IPS-NIHi7 (cell line): ENCODE results near the gene CERS6.

Source experiments
- DNase-seq: peaks from one replicate; pipeline ENCODE4 v3.0.0; 2012; ENCODE audit warnings: mixed read lengths; ENCODE audit errors: extremely low spot score

The CERS6 gene

GRCh38 chr2:168600949-168601348 lies 144.9 kb downstream of the CERS6 start:
- DNase-seq = no peak

- DNase-seq = no peak
Measured at GRCh38 chr2:168601741-168602140, 145.7 kb downstream of the CERS6 start.

DNA sequence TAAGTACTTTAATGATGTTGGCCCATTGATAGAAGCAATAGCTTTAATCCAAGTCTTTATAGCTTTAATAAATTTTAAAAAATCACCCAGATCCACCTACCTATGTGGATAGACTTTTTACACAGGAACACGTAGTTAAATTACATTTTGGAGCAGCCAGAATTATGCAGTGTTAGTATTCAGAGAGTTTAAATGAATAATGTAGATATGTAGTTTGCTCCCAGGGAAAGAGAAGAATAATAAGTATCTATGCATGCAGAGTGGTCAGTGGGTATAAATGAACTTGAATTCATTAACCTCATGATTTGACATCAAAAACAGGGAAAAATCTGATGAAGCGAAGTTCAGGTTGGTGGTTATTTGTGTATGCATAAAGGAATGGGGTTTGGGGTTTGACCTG lies 146.3 kb downstream of the CERS6 start:
- no peak for DNase-seq

- no peak for DNase-seq
Measured at GRCh38 chr2:168602846-168603401, 146.9 kb downstream of the CERS6 start.

DNA sequence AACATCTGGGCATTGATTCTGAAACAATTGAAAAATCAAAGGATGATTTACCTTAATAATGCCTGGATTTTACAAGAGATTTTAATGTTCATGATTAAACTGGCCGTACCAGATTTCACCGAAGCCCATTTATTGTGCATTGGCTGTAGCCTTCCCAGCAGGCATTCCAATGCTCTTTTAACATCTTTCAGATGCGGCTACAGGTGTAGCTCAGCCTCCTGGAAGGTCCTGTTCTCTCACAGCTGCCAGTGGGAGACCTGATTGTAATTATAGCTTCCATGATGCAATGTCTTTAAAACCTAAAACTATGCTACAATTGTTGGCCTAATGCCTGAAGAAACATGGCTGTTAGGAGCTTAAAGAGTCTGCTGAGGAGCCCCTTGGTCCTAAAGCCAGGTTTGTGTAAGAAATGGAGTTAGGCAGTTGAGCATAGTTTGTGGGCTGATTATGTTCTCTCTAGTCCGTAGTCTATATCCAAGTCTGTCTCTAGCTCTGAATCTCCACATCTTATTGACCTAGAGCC lies 147.4 kb downstream of the CERS6 start:
- no peak for DNase-seq

DNA sequence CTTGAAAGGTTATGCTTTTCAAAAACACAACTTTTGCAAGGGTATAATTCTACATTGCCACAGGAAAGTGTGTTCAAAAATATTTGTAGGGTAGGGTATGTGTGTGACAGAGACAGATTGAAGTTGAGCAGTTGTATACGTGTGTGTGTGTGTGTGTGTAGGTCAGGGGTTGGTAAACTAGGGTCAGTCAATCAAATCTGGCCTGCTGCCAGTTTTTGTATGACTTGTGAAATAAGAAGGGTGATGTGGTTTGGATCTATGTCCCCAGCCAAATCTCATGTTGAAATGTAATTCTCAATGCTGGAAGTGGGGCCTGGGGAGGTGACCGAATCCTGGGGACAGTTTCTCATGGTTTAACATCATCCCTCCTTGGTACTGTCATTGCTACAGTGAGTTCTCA lies 148.2 kb downstream of the CERS6 start:
- DNase-seq = no peak

- DNase-seq = no peak
Measured at GRCh38 chr2:168607992-168608391, 151.9 kb downstream of the CERS6 start.

- no peak for DNase-seq
Measured at GRCh38 chr2:168608796-168609195, 152.7 kb downstream of the CERS6 start.

DNA sequence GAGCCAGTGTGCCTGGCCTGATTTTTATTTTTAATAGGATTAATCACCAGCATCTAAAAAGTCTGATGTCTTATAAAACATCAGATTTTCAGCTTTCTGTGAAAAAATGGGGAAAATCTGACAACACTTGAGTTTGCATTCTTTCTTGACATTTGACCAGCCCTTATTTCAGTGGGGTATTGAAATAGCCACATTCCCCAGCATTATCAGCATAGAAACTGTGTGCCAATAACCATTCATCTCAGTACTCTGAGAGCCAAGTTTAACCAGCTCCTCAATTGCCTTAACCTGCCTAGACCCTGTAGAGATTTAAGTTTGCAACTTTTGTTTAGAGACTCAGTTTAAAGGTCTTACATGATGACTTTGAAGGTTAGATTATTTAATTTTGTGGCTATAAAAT lies 155.0 kb downstream of the CERS6 start:
- no peak for DNase-seq

GRCh38 chr2:168611896-168612650 lies 156.0 kb downstream of the CERS6 start:
- DNase-seq = no peak

- no peak for DNase-seq
Measured at GRCh38 chr2:168612719-168613118, 156.6 kb downstream of the CERS6 start.

GRCh38 chr2:168613551-168613950 lies 157.5 kb downstream of the CERS6 start:
- no peak for DNase-seq

DNA sequence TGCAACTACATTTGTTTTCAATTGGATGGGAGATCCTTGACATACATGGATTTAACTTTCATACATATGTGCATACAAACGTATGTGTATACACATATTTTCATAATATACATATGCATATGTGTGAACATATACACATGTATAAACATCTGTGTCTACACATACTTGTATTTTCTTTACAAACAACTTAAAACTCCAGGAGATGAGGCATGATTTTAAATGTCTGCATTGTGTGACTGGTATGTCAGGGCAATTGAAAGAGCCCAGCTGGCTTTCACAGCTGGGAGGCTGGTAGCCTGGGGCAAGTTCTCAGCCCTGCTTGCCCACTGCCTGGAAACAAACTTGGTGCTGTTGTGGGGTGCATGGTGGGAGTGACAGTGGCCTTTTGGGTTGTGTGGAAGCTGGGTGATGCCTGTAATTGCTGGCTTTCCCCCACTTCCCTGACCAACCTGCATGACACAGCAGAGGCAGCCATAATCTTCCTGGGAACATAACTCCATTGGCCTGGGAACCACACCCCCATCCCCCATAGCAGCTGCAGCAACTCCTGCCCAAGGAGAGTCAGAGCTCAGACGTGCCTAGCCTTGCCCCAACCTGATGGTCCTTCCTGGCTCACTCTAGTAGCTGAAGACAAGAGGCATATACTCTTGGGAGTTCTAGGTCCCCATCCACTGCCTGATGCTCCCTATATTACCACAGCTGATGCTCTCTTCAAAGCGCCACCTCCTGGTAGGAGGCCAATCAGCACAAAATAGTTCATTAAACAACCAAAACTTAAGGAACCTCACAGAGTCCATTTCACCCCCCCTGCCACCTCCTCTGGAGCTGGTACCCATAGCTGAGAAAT lies 158.3 kb downstream of the CERS6 start:
- DNase-seq = no peak

DNA sequence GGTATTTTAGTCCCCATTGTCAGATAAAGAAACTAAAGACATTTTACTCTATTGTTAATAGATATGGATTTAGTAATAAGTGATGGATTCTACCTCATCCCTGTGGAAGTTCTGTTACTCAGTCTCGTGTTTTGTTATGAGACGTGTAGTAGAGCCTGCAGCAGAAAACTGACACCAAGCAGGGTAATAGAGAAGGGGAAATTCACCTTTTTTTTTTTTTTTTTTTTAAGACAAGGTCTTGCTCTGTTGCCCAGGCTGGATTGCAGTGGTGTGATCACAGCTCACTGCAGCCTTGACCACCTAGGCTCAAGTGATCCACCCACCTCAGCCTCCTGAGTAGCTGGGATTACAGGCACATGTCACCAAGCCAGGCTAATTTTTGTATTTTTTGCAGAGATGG lies 164.5 kb downstream of the CERS6 start:
- no peak for DNase-seq

- no peak for DNase-seq
Measured at GRCh38 chr2:168622559-168622958, 166.5 kb downstream of the CERS6 start.

DNA sequence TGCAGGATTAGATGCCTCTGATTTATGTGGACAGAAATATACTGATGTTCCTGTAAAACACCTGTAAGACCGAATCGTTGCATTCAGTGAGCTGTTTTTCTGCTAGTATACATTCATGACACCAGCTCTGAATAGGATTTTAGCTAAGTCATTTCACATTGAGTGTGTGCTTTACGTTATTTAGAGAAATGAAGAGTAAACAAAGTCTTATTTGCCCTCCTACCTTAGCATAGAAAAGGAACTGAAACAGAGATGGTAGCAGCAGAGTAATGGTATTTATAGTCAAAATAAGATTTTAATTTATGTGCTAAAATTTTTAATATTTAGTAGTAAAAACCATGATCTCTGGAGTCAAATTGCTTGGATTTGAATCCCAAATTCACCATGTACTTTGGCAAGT lies 168.0 kb downstream of the CERS6 start:
- DNase-seq = no peak

DNA sequence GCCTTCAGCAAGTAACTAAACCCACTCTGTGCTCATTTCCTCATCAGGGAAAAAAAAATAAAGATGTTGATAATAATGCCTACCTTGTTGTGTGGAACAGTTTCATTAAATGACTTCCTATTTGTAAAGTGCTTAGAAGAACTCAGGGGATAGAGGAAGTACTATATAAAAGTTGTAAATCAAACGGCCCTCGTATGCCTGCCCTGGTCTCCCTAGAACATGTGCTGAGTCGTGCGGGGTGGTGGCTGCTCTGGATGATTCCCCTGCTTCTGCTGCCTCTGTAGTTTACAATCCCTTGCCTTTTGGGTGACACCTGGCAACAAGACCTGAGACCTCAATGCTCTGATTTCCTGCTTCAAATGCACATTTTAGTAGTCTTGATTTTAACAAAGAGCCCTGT lies 170.0 kb downstream of the CERS6 start:
- DNase-seq = no peak

DNA sequence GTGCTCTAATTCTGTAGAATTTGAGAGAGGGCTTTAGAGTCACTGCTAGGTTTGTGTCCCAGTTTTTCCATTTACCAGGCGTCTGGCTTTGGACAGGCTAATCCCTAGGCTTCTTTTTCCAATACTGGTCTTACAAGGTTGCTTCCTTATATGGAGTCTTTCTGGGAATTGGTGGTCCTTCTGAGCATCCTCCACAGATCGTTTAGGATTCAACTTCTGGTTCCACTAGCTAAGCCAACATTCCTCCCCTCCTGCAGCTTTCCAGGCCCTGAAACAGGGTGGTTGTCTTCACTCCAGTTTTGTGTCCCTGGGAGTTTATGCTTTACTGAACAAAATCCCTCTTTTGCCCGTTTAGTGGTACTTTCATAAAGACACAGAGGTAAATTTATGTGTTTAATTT lies 170.6 kb downstream of the CERS6 start:
- DNase-seq = no peak

DNA sequence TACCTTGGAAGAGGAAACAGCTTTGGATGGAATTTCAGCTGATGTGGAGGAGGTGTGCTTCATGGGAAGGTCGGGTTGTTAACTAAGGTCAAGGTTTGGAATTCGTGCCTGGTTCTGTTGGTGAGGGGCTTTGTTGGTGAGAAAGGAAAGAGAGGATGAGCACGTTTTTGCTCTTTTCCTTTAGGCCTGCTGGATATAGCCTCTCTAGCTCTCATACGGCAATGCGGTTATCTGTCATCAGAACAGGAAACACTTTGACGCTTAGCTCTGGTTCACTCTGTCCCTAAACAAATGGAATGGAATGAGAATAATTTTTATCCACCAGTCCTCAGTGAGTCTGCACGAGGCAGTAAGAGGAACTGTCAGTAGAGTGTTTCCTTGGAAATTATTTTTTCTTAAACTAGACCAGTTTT lies 176.6 kb downstream of the CERS6 start:
- peak; percentile 19 for DNase-seq

GRCh38 chr2:168633200-168633599 lies 177.1 kb downstream of the CERS6 start:
- DNase-seq = no peak

DNA sequence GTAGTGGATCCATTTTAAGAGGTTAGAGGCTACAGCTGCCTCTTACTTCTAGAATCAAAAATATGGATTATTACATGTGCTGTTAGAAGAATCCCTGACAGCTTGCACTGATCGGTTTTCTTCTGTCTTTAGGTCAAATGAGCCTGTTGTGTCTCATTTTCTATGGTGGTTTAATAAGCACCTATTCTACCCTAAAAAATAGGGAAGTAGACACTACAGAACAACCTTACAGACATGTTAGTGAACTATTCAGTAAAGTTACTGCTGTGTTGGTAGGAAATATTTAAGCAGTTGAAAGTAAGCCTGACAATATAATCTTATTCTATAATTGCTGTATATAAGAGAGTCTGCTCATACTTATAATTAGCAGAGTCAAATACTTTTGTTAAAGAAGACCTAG lies 177.8 kb downstream of the CERS6 start:
- DNase-seq = no peak

- DNase-seq = peak; percentile 21
Measured at GRCh38 chr2:168635065-168635577, 179.0 kb downstream of the CERS6 start.
